Measurements from ENCODE around the gene KDELR1. TPM values are rescaled to one million over a fixed set of nuclear protein-coding genes. Genes with fewer than 3 reads are reported as not detected.

KDELR1 gene
- total and polyA plus RNA-seq, 2 of the 13 experiments (the other 11 are each of a cell fraction or from before 2014, with no cell fraction given) = 134 to 185 TPM

DNA sequence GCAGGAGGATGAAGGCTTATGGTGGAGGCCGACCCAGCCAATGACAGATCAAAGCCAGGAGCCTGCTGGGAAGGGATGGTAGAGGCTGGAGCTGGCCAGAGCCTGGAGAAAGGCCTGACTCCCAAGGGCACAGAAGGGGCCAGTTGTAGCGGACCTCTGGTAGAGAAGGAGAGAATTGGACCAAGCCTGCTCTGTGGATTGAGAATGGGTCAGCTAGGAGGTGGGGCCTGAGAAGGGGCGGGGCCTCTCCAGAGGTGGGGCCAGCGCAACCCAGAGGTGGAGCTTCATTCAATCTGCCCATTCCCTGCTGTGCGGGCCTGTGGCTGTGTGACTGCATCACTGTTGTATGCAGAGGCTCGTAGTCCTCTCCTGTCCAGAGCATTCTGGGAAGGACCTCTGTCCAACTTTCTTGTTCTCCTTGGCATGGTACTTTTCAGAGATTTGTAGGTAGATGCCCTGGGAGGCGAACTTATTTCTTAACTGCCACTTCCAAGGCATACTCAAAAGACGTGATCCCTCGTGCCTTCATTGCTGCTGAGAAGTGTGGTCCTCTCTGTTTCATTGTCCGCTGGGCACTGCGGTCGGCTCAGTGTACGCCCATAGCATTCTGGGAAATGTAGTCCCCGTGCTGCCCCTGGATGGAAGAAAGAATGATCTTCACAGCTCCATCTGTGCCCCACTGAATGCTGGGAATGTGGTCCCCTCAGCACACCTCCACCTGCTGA lies 8.8 kb upstream of the KDELR1 start (continued):
- TF ChIP-seq, protein P1, sequence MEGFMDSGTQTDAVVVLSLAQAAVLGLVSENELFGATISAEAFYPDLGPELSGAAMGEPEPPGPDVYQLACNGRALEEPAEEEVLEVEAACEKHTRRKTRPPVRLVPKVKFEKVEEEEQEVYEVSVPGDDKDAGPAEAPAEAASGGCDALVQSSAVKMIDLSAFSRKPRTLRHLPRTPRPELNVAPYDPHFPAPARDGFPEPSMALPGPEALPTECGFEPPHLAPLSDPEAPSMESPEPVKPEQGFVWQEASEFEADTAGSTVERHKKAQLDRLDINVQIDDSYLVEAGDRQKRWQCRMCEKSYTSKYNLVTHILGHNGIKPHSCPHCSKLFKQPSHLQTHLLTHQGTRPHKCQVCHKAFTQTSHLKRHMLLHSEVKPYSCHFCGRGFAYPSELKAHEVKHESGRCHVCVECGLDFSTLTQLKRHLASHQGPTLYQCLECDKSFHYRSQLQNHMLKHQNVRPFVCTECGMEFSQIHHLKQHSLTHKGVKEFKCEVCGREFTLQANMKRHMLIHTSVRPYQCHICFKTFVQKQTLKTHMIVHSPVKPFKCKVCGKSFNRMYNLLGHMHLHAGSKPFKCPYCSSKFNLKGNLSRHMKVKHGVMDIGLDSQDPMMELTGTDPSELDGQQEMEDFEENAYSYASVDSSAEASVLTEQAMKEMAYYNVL (CRISPR knock-in tag; IDR thresholded peaks at IDR 0.05; ENCODE audit: borderline replicate concordance) = 0 out of 2 replicates have a peak, but pooled peaks have one; percentile 36
- TF ChIP-seq KDM2A (CRISPR knock-in tag; IDR thresholded peaks at IDR 0.05; ENCODE audit: borderline replicate concordance, low read depth) = 0 out of 2 replicates have a peak, but pooled peaks have one; percentile 24
- TF ChIP-seq PHF8 (CRISPR knock-in tag; IDR thresholded peaks at IDR 0.05) = no peak
- no peak for TF ChIP-seq ZNF329 (CRISPR knock-in tag; IDR thresholded peaks at IDR 0.05; ENCODE audit: low read depth)
- no peak for TF ChIP-seq FOXC1 (CRISPR knock-in tag; IDR thresholded peaks at IDR 0.05; ENCODE audit: borderline replicate concordance)
- no peak for TF ChIP-seq ETV6 (CRISPR knock-in tag; conservative IDR thresholded peaks at IDR 0.05)
- no peak for TF ChIP-seq TRAFD1 (CRISPR knock-in tag; IDR thresholded peaks at IDR 0.05; ENCODE audit: borderline replicate concordance)
- TF ChIP-seq TBX3 (IDR thresholded peaks at IDR 0.05; ENCODE audit: borderline replicate concordance) = no peak
- TF ChIP-seq RXRB (CRISPR knock-in tag; IDR thresholded peaks at IDR 0.05; ENCODE audit: borderline replicate concordance) = peak; percentile 39; the same call in 1 of the 2 replicates
- no peak for TF ChIP-seq CENPBD1 (CRISPR knock-in tag; IDR thresholded peaks at IDR 0.05; ENCODE audit: borderline replicate concordance, low read depth)
- peak; percentile 54 for TF ChIP-seq ZFY (CRISPR knock-in tag; IDR thresholded peaks at IDR 0.05)
- TF ChIP-seq FOSL2 (CRISPR knock-in tag; IDR thresholded peaks at IDR 0.05) = no peak
- TF ChIP-seq MAFG (CRISPR knock-in tag; IDR thresholded peaks at IDR 0.05) = no peak
- TF ChIP-seq NCOA1 (CRISPR knock-in tag; IDR thresholded peaks at IDR 0.05) = no peak
- TF ChIP-seq RARA (CRISPR knock-in tag; IDR thresholded peaks at IDR 0.05) = no peak
- TF ChIP-seq, protein P2, sequence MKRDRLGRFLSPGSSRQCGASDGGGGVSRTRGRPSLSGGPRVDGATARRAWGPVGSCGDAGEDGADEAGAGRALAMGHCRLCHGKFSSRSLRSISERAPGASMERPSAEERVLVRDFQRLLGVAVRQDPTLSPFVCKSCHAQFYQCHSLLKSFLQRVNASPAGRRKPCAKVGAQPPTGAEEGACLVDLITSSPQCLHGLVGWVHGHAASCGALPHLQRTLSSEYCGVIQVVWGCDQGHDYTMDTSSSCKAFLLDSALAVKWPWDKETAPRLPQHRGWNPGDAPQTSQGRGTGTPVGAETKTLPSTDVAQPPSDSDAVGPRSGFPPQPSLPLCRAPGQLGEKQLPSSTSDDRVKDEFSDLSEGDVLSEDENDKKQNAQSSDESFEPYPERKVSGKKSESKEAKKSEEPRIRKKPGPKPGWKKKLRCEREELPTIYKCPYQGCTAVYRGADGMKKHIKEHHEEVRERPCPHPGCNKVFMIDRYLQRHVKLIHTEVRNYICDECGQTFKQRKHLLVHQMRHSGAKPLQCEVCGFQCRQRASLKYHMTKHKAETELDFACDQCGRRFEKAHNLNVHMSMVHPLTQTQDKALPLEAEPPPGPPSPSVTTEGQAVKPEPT (CRISPR knock-in tag; IDR thresholded peaks at IDR 0.05; ENCODE audit: low read depth) = no peak
- TF ChIP-seq ZNF546 (CRISPR knock-in tag; conservative IDR thresholded peaks at IDR 0.05) = no peak
- no peak for TF ChIP-seq TGIF2 (CRISPR knock-in tag; IDR thresholded peaks at IDR 0.05)
- TF ChIP-seq NFE2 (CRISPR knock-in tag; IDR thresholded peaks at IDR 0.05) = no peak
- TF ChIP-seq ZNF281 (CRISPR knock-in tag; IDR thresholded peaks at IDR 0.05; ENCODE audit: borderline replicate concordance) = no peak
- no peak for TF ChIP-seq ZBTB3 (CRISPR knock-in tag; IDR thresholded peaks at IDR 0.05; ENCODE audit: borderline replicate concordance, low read depth)

Data from HepG2 (cell line).